Activated CD8-positive, alpha-beta memory T cell treated with anti-CD3 and anti-CD28 coated beads, Interleukin-2, amount 50 U/mL, for 1 hour (primary cell): ENCODE results near the gene KLC4.
"Not testable (repeated sequence)": the region's sequence is repeated elsewhere in the genome, so short reads cannot be mapped to it uniquely, and the experiment has no call there.

Source experiments
- DNase-seq: peaks from one replicate; pipeline ENCODE4 v3.0.0-alpha.2; 2020; ENCODE audit errors: extremely low read depth

Gene KLC4

DNA sequence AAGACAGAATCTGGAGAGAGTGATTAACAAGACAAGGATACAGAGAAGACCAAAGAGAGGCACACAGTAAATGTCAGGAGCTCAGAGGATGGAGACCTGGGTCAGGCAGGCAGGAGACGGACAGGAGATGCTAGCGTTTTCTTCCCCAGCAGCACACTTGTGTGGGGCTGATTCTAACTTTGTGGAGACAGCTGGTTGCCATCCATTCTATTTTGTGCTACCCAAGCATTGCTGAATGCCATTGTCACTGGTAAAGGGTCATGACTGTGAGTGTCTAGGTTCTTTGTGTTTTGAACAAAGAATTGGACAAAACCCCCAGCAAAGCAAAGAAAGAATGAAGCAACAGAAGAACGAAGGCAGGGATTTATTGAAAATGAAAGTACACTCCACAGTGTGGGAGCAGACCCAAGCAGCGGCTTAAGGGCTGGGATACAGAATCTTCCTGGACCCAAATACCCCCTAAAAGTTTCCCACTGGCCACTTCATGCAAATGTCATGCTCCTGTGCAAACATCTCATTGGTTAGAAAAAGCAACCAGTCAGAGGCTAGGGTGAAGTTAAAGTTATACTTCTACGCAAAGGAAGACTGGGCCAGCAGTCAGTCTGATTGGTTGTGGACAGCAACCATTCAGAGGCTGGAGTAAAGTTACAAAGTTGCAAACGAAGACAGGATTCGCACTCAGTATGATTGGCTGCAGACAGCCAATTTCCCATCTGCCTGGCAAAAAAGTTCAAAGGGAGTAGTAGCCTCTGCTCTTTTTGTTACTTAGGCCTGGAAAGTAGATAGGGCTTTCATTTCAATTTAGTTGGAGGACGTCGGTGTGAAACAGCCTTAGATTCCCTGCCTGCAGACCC is 34.2 kb downstream of the KLC4 start:
- no peak for DNase-seq

DNA sequence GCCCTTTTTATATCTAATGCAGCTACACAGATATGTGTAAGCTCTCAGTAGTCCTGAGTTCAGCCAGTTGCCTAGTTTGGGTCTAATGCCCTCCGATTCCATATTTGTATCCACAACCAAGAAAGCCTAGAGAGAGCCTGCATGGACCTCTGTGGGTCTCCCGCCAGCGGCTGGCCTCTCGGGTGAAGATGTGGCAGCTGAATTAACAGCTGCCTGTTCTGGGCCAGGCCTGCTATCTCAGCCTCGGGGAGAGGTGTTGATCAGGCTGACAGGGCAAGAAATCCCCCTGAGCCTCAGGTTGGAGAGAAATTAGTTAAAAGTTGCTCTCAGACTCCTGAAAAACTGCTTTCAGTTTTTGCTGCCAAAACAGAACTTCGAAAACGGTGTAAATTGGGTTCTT is 36.5 kb downstream of the KLC4 start:
- DNase-seq = no peak

DNA sequence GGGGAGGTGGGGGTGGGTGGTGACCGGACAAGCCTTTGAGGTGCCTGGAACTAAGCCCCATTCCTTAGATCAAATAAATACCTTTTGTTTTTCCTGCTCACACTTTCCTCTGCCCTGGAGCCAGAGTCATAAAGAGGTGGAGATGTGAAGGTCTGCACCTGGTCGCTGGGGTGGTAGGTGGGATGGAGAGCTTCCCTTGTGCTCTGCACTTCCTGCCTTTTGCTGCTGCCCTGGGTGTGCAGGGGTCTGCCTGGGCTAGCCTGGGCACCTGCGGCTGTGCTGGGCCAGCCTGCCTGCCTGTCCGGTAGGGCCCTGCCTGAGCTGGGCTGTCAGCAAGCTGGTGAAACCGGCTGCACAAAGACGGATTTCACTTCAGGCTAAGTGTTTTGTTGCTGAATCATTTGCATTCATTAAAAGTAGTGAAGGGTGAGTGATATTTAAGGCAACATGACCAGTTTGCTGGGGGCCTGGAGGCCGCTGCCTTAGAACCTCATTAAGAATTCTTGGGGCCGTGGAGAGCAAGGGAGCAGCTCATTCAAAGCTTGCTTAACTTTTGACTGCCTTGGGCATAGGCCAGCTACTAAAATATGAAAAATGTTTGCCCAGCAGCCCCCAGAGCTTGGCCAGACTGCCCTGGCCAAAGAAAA is 37.1 kb downstream of the KLC4 start:
- no peak for DNase-seq

DNA sequence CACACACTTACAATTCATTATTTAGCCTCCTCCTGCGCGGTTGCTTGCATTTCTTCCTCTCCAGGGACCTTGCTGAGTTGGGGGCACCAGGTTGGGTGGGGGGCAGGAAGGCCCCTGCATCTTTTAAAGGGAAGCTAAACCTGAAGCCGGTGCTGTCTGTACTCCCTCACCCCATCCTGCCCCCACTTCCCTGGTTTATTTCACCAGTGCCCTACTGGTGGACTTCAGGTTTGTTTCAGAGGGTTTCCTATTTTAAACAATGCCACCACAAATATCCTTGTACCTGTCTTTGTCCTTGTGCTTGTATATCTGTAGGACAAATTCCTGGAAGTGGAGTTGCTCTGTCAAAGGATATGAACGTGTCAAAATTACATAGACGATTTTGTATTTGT is 37.7 kb downstream of the KLC4 start:
- DNase-seq = no peak

DNA sequence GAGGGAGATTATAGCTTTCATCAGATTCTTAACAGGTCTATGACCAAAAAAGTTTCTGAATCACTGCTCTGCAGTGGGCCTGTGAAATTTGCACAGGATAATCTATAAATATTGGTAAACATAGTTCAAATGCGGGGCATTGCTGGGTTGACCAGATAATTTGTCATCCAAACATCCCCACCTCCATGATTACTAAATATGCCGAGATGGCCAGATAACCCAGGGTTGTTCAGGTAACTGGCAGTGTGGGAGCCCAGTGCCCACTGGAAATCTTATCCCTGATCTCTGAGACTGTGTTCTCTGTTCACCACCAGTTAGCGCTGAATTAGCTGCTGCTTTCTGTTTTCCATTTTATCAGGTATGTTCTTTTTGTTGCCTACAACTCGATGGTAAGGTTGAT is 38.1 kb downstream of the KLC4 start:
- no peak for DNase-seq

DNA sequence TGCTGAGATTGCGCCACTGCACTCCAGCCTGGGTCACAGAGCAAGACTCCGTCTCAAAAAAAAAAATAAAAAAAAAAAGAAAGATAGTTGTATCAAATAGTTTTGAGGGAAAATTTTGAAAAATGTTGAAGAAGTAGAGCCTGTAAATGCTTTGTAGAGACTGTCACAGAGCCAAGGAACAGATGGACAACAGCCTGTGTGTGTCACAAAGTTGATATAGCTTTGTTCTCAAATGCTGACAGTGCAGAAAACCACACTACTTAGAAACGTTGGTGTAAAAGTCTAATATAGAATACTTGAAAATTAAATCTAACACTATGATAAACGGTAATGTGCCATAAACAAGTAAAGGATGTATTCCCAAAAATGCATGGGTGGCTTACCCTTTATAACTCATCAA is 42.1 kb downstream of the KLC4 start:
- no peak for DNase-seq

DNA sequence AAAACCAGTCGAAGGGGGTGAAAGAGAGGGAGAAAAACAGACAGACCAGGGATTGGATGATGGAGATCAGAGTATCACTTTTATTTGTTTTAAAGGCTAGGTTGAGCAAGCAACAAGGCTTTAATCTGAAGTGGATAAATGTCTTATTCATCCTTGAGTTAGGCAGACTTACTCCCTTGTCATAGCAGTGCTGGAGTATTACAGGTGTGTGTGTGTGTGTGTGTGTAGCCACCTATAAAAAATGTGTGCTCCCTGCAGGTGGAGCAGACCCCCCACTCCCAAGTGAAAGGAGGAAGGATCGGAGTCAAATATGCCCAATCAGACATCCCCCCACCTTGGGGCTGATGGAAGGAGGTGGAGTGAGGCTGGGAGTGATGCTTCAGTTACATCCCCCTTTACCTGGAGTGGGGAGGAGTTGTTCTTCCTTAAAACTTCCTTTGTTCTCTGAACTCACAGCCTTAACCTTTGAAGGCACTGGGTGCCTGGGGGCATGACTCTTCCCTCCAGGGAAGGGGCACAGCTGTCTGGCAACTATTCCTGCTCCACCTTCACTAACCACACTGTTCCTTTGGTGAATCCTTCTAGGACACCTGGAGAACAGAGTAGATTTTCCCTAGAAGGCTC is 43.9 kb downstream of the KLC4 start:
- DNase-seq = no peak

DNA sequence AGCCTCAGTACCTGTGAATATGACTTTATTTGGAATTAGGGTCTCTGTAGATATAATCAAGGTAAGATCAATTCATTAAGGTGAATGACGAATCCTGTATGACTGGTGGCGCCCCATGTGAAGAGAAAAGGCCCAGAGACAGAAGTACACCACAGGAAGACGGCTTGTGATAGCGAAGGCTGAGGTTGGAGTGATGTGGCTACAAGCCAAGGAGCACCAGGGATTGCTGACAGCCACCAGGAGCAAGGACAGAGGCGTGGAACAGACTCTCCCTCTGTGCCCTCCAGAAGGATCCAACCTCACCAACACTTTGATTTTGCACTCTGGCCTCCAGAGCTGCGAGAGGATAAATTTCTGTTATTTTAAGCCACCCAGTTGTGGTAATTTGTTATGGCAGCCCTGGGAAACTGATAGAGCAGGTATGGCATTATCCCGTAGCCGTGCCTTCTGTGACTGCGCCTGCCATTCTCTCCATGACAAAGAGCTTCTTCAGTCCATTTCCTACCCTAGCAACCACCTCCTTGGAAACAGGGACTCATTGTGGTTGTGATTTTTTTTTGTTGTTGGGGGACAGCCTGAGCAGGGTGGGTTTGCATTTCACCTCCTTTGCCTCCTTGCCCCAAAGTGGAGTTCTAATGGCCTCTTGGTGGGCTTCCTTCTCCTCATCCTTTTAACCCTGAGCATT is 46.2 kb downstream of the KLC4 start:
- DNase-seq = no peak

DNA sequence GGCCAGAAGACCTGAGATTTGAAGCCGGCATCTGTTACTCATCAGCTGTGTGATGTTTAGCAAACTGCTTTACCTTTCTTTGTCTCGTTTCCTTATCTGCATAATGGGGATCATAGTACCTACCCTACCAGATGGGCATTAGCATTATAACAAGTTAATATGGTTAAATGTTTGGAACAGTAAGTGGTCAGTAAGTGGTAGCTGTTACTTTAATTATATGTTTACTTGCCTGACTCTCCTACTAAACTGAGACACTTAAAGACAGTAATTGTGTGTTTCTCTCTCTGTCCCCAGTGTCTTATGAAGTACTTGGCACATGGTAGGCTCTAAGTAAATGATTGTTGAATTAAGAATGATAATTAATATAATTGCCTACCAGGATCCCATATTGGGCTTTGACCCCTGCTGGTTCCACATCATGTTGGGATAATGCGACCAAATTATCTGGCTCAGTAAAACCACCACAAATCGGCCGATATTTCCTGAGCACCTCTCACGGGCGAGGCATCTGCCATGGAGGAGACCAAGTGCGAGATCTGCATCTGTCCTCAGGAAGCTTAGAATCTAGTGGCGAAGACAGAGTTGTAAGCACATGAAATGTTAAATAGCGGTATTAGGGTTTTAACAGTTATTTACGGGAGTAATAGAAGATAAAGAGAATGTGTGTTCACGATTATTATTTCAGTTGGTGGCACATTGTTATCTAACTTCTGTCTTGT is 48.1 kb downstream of the KLC4 start:
- no peak for DNase-seq

DNA sequence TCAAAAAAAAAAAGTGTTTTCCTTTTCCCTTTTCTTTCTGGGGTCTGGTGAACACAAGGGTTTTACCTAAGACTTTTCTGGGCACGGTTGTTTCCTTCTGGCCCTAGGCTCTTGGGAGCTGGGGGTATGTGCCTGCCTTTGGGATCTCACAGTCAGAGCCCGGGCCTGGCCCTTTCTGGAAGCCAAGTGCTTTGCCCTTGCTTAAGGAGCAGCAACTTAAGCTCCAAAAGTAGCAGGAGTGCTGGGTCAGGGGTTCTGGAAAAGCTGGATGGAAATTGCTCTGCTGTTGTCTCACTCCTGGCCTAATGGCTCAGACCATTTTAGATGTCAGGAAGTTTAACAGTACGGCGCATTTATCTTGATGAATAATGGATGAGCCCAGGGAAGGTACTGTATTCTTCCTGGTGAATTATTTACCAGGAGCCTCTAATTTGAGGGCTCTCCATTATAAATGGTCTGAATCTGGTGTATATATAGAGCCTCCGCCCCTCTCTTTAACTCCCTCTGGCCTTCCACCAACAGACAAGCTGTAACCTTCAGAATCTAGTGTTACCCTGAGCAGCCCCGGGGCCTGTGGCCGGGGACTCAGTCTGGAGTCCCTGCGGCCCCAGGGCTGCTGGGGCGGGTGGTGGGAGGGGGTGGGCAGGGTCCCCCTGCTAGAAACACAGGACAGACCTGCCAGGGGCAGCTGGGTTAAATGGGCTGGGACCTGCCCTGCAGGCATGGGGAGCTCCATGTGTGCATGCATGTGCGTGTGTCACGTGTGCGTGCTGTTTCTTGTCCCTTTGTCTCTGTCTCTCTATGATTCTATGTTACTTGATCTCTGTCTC is 54.2 kb downstream of the KLC4 start:
- DNase-seq = no peak

DNA sequence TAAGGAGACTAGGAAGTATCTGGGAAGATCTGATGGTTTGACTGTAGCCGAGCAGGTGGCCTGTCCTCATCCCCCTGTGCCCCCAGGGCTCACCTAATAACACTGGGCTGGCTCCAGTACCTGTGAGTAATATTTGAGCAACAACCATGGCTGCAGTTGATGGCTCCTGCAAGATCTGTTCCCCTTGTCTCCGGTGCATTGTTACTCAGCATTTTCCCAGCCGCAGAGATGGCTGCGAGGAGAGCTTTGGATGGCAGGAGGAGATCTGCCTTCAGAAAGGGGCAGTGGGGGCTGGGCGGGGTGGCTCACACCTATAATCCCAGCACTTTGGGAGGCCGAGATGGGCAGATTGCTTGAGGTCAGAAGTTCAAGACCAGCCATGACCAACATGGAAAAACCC is 55.9 kb downstream of the KLC4 start:
- no peak for DNase-seq

DNA sequence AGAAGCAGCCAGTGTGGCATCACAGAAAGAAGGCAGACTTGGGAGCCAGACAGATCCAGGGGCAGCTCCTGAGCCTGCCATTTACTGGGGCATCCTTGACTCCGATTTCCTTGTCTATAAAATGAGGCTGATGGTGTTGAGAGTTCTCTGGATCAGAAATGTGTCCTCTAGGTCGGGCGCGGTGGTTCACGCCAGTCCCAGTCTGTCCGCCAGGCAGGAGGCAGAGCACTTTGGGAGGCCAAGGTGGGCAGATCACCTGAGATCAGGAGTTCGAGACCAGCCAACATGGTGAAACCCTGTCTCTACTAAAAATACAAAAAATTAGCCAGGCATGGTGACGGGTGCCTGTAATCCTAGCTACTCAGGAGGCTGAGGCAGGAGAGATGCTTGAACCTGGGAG is 58.0 kb downstream of the KLC4 start:
- DNase-seq = not testable (repeated sequence)

DNA sequence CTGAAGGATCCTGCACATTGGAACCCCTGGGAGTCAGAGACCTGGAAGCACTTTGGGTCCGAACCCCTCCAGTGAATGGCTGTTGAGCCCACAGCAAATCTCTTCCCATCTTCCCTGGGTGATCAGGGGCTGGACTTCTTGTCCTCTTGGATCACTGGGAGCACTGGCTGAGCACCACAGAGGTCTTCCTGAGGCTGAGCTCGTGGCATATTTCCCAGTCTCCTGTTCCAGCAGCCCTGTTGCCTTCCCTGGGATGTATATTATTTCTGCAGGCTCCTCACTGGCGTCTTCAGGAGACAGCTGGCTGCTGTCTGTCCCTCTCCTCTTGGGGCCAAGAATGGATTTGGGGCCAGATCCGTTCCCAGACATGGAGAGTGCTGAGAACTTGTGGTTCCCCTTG is 60.1 kb downstream of the KLC4 start:
- DNase-seq = no peak

DNA sequence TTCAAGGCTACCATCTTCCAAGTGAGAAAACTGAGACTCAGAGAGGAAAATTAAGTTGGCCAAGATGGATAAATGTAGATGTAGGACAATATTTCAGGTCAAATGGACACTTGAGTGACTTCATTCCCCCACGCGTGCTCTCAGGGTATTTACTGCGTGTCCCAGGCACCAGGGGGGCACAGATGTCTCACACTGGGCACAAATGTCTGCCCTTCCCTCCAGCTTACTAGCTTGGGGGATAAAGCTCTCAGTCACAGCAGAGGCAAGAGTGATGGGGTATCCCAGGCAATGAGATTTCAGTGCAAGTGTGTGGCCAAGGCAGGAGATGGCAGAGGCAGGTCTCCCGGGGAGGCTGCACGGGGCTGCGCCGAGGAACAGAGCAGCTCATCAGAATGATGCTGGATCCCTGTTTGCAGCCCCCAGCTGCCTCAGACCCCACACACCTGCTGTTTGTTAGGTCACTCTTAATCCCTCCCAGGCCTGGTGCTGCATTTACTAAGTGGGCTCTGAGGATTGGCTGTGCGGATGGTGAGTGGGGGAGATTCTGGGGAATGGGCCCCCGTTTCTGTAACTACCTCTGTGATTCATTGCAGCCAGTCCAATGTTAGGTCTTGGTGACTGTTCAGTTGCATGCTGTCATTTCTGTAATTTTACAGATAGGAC is 60.8 kb downstream of the KLC4 start:
- no peak for DNase-seq

DNA sequence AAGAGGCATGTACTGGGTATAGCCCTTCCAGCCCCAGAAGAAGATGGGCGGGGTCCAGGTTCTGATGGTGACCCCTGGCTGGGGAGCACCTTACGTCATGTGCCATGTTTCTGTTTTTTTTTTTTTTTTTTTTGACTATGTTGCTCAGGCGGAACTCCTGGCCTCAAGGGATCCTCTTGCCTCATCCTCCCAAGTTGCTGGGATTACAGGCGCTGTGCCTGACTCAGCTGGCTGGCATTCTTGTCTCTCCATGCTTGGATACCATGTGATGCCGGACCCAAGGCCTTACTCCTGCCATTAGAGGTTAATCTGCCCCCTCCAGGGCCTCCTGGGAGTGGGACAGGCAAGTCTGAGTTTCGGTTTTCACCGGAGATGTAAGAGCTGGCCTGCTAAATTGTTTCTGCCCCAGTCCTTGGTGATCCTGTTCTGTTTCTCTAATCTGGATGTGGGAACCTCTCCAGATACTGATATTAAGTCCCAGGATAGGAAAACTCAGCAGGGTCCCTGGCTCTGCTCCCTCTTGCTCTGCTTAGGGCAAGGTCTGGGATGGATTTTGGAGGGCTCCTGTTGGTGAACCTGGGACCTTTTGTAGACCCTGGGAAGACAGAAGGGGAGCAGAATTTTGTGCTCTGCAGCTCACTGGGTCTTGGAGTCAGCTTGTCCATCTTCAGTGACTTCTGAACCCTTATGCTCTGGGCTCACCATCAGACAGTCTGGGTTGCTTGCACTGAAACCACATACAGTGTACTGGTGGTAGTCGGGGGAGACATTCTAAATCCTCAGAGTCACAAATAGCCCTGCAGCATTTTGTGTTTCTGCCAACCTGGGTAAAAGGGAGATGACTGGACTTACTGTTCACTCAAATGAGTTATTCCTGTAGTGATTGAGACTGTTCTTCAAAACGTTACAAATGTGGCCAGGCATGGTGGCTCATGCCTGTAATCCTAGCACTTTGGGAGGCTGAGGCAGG is 61.8 kb downstream of the KLC4 start:
- no peak for DNase-seq

DNA sequence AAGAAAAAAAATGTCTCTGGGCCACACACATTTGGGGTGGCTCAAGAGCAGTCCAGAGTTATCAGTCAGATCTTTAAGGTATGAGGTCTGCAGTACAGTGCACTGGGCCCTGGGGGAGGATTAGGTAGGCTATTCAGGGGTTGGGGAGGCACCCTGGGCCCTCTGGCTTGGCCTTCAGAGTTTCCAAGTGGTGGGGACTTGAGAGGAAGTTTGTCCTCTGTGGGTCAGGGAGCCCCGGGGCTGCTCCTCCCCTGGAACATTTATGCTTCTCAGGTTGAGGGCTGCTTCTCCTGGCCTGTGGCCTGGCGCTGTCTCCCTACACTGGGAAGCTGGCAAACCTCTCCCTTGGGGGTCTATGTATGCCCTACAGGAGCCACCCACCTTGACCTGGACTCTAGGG is 62.7 kb downstream of the KLC4 start:
- DNase-seq = no peak

DNA sequence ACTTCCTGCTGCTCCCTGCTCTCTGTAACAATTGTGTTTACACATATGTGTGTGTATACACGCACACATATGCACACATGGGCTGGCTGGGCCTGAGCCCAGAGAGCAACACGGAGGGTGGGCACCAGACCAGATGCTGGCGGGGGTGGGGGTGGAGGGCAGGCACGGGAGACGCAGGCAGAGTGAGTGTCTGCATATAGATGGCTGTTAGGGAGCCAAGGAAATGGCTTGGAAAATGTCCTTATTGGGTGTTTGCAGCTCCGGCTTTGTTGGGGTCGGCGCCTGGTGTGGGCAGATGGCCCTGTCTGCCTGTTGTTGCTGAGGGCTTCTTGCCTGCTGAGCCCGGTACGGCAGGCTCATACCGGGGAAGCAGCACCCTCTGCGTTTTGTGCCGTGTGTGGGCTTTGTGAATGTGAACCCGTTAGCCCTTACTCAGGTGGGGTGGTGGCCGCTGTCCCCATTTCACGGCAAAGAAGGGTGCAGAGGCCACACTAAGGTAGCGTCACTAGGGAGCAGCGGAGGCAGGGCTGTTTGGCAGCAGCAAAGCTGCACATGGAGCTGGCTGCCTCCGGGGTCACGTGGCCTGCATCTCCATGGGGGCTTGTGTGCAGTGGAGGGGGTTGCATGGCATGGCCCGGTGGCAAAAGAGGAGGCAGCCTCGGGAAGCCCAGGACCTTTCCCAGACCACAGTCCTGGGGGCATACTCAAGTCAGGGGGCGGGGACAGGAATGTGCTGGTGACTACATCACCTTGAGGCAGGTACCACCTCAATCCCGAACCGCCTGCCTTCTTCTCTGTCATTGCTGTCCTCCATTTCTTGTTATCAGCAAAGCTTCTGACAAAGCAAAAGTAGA is 64.3 kb downstream of the KLC4 start:
- no peak for DNase-seq

DNA sequence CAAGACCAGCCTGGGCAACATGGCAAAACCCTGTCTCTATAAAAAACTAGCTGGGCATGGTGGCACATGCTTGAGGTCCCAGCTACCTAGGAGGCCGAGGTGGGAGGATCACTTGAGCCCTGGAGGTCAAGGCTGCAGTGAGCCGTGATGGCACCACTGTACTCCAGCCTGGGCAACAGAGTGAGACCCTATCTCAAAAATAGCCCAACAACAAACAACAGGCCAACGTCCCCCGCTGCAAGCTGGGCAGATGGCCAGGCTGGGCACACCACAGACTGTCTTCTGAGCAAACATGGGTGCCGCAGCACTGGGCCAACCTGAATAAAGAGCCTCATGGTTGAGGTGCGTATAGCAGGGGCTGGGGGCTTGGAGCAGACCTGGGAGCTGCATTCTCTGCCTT is 65.0 kb downstream of the KLC4 start:
- DNase-seq = no peak
